GM18519 (cell line): ENCODE measurements around the gene LGALS9.

Experiments used
- ATAC-seq: cut with Tn5 transposase; IDR thresholded peaks from one replicate; pipeline ENCODE4 v1.9.1; 2021; ENCODE audit warnings: mild to moderate bottlenecking, moderate library complexity; ENCODE audit not compliant: unreplicated experiment, low FRiP score

The LGALS9 gene

GRCh38 chr17:27602721-27603420, 28.1 kb upstream of the LGALS9 start:
- no peak for ATAC-seq

- no peak for ATAC-seq
These were observed 27.6 kb upstream of the LGALS9 start for GRCh38 chr17:27603421-27603770.

GRCh38 chr17:27603880-27604794, 26.9 kb upstream of the LGALS9 start:
- no peak for ATAC-seq

GRCh38 chr17:27605409-27605808, 25.6 kb upstream of the LGALS9 start:
- ATAC-seq: no peak

- ATAC-seq: no peak
These were observed 23.4 kb upstream of the LGALS9 start for GRCh38 chr17:27607521-27608091.

GRCh38 chr17:27608328-27609230, 22.4 kb upstream of the LGALS9 start:
- ATAC-seq: no peak

GRCh38 chr17:27609611-27610303, 21.2 kb upstream of the LGALS9 start:
- no peak for ATAC-seq

- ATAC-seq: no peak
These were observed 20.7 kb upstream of the LGALS9 start for GRCh38 chr17:27610304-27610677.

GRCh38 chr17:27612160-27612770, 18.7 kb upstream of the LGALS9 start:
- ATAC-seq: no peak

- ATAC-seq: no peak
These were observed 17.6 kb upstream of the LGALS9 start for GRCh38 chr17:27613433-27613832.

- ATAC-seq: no peak
These were observed 15.9 kb upstream of the LGALS9 start for GRCh38 chr17:27615121-27615520.

- ATAC-seq: no peak
These were observed 14.6 kb upstream of the LGALS9 start for GRCh38 chr17:27616414-27616813.

- no peak for ATAC-seq
These were observed 12.6 kb upstream of the LGALS9 start for GRCh38 chr17:27618417-27618816.

GRCh38 chr17:27620721-27621120, 10.3 kb upstream of the LGALS9 start:
- no peak for ATAC-seq

- no peak for ATAC-seq
These were observed 9.5 kb upstream of the LGALS9 start for GRCh38 chr17:27621536-27621935.

GRCh38 chr17:27621942-27622559, 8.9 kb upstream of the LGALS9 start:
- no peak for ATAC-seq

GRCh38 chr17:27622986-27623385, 8.0 kb upstream of the LGALS9 start:
- ATAC-seq: no peak

GRCh38 chr17:27623614-27624013, 7.4 kb upstream of the LGALS9 start:
- no peak for ATAC-seq

GRCh38 chr17:27624539-27624938, 6.4 kb upstream of the LGALS9 start:
- ATAC-seq: no peak
